ENCODE results near the gene DAAM1. TPM values are rescaled to one million over a fixed set of nuclear protein-coding genes. Genes with fewer than 3 reads are reported as not detected.

DAAM1 gene
- total RNA-seq, 1 experiment from 2014 or later: 11.5 TPM

GRCh38 chr14:59377491-59377890, 189.0 kb downstream of the DAAM1 start:
- no peak for DNase-seq (ENCODE audit: low spot score)
- POLR2A ChIA-PET (ENCODE audit: low non-redundant PET): no interaction called here
- intact Hi-C loops (cut with micrococcal nuclease; ENCODE audit: unreplicated experiment): no loop called here

GRCh38 chr14:59377991-59378601, 189.6 kb downstream of the DAAM1 start:
- ChIA-PET CTCF (no interaction called here), POLR2A (ENCODE audit: low non-redundant PET) (no interaction called here)
- Histone ChIP-seq H3K27me3 (replicated peaks; ENCODE audit: insufficient read depth, low read depth, low read length, poor library complexity) (peaks cover 7% of the 10 kb centered on the region), H3K9me3 (ENCODE audit: low read depth, low read length, poor library complexity, severe bottlenecking) (no peaks in the 10 kb centered on the region), H3K4me3 (ENCODE audit: low read depth, low read length, poor library complexity, severe bottlenecking) (no peak overlapping the region), H3K4me1 (ENCODE audit: insufficient read depth, low read length, poor library complexity, severe bottlenecking) (no peaks in the 10 kb centered on the region), H3K36me3 (ENCODE audit: insufficient read depth, low read length, poor library complexity, severe bottlenecking) (no peaks in the 10 kb centered on the region), H3K27ac (ENCODE audit: low read depth, low read length, poor library complexity, severe bottlenecking) (no peak overlapping the region)
- intact Hi-C loops (cut with micrococcal nuclease; ENCODE audit: unreplicated experiment): no loop called here
- no peak for TF ChIP-seq EZH2 (IDR thresholded peaks at IDR 0.05; ENCODE audit: borderline replicate concordance, low read depth, low read length, poor library complexity, severe bottlenecking)
- TF ChIP-seq CTCF (conservative IDR thresholded peaks at IDR 0.05; ENCODE audit: low read depth, low read length): no peak
- BruUV-seq (replicated peaks): no TSS peak
- no peak for DNase-seq (ENCODE audit: low spot score)

More at GRCh38 chr14:59377491-59377890, 189.0 kb downstream of the DAAM1 start:
- no TSS peak for BruUV-seq (replicated peaks)
- Histone ChIP-seq H3K27ac (ENCODE audit: low read depth, low read length, poor library complexity, severe bottlenecking) (no peak overlapping the region), H3K4me1 (ENCODE audit: insufficient read depth, low read length, poor library complexity, severe bottlenecking) (no peaks in the 10 kb centered on the region), H3K4me3 (ENCODE audit: low read depth, low read length, poor library complexity, severe bottlenecking) (no peak overlapping the region), H3K36me3 (ENCODE audit: insufficient read depth, low read length, poor library complexity, severe bottlenecking) (no peaks in the 10 kb centered on the region), H3K27me3 (replicated peaks; ENCODE audit: insufficient read depth, low read depth, low read length, poor library complexity) (peaks cover 7% of the 10 kb centered on the region), H3K9me3 (ENCODE audit: low read depth, low read length, poor library complexity, severe bottlenecking) (no peaks in the 10 kb centered on the region)
- CTCF ChIA-PET: no interaction called here
- TF ChIP-seq CTCF (conservative IDR thresholded peaks at IDR 0.05; ENCODE audit: low read depth, low read length) (no peak), EZH2 (IDR thresholded peaks at IDR 0.05; ENCODE audit: borderline replicate concordance, low read depth, low read length, poor library complexity, severe bottlenecking) (no peak)

- Histone ChIP-seq H3K36me3 (ENCODE audit: insufficient read depth, low read length, poor library complexity, severe bottlenecking) (no peaks in the 10 kb centered on the region), H3K4me3 (ENCODE audit: low read depth, low read length, poor library complexity, severe bottlenecking) (no peak overlapping the region), H3K27me3 (replicated peaks; ENCODE audit: insufficient read depth, low read depth, low read length, poor library complexity) (no peaks in the 10 kb centered on the region), H3K27ac (ENCODE audit: low read depth, low read length, poor library complexity, severe bottlenecking) (no peak overlapping the region), H3K4me1 (ENCODE audit: insufficient read depth, low read length, poor library complexity, severe bottlenecking) (no peaks in the 10 kb centered on the region), H3K9me3 (ENCODE audit: low read depth, low read length, poor library complexity, severe bottlenecking) (no peaks in the 10 kb centered on the region)
- POLR2A ChIA-PET (ENCODE audit: low non-redundant PET): no interaction called here
- CTCF ChIA-PET: no interaction called here
- no peak for DNase-seq (ENCODE audit: low spot score)
- BruUV-seq (replicated peaks): no TSS peak
- intact Hi-C loops (cut with micrococcal nuclease; ENCODE audit: unreplicated experiment): no loop called here
- TF ChIP-seq EZH2 (IDR thresholded peaks at IDR 0.05; ENCODE audit: borderline replicate concordance, low read depth, low read length, poor library complexity, severe bottlenecking): no peak
- TF ChIP-seq CTCF (conservative IDR thresholded peaks at IDR 0.05; ENCODE audit: low read depth, low read length): no peak
These were observed 201.5 kb downstream of the DAAM1 start for GRCh38 chr14:59389936-59390335.
